HG03442 (cell line): ENCODE results near the gene ST6GALNAC6.
"Not testable (repeated sequence)": the region's sequence is repeated elsewhere in the genome, so short reads cannot be mapped to it uniquely, and the experiment has no call there.

Experiments used
- ATAC-seq: cut with Tn5 transposase; IDR thresholded peaks from one replicate; pipeline ENCODE4 v1.9.1; 2021; ENCODE audit warnings: mild to moderate bottlenecking, moderate library complexity; ENCODE audit not compliant: unreplicated experiment

ST6GALNAC6 gene

DNA sequence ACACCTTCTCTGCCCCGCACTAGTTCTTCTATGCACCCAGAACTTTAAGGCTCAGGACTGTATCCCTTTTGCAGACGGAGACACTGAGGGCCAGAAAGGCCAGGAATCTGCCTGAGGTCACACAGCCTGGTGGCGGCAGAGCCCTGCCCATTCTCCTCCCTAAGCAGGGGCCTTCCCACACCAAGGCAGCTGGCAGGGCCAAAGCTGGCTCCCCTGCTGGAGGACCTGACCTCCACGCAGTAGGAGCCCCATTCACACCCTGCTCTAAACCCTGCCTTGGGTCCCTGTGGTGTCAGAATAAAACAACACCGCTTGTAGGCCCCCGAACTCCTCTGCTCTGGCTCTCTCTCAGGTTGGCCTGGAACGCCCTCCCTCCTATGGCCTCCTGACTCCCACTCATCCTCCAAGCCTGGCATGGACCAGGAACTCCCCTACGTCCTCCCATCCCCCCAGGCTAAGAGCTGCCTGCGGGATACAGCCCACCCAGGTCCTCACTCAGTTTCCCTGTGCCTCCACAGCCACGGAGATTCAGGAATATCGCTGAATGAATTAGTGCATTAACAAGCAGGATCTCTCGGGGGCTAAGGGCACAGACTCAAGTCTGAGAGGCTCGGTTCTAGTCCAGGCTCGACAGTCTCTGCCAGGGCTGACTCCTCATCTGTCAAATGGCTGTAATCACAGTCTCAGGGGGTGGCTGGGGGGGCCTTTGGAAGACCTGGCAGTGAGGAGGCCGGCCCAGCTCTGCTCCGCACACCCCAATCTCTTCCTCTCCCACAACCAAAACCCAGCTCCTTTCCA lies 2.8 kb downstream of the ST6GALNAC6 start:
- ATAC-seq: no peak

- no peak for ATAC-seq
These were observed 3.6 kb downstream of the ST6GALNAC6 start for GRCh38 chr9:127895811-127896210.

DNA sequence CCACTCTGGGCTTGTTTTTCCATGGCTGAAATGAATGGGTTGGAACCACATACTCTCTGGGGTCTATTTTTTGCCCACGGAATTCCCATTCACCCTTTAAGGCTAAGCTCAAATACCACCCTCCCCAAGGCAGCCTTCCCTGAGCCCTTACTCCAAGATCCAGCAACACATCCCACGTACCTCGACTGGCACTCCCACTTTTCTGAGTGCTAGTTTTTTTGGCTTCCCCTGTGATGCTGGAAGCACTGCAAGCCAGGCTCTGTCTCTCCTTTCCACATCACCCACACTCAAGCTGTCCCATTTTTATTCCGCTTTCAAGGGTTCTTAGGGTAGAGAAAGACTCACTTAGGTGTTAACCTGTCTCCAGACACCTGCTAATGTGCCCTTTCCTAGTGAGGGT lies 6.0 kb downstream of the ST6GALNAC6 start:
- ATAC-seq: no peak

- ATAC-seq: no peak
These were observed 6.6 kb downstream of the ST6GALNAC6 start for GRCh38 chr9:127892831-127893230.

GRCh38 chr9:127890053-127890452 lies 9.3 kb downstream of the ST6GALNAC6 start:
- no peak for ATAC-seq

- no peak for ATAC-seq
These were observed 11.6 kb downstream of the ST6GALNAC6 start for GRCh38 chr9:127887792-127888191.

- ATAC-seq: no peak
These were observed 12.9 kb downstream of the ST6GALNAC6 start for GRCh38 chr9:127886401-127886972.

DNA sequence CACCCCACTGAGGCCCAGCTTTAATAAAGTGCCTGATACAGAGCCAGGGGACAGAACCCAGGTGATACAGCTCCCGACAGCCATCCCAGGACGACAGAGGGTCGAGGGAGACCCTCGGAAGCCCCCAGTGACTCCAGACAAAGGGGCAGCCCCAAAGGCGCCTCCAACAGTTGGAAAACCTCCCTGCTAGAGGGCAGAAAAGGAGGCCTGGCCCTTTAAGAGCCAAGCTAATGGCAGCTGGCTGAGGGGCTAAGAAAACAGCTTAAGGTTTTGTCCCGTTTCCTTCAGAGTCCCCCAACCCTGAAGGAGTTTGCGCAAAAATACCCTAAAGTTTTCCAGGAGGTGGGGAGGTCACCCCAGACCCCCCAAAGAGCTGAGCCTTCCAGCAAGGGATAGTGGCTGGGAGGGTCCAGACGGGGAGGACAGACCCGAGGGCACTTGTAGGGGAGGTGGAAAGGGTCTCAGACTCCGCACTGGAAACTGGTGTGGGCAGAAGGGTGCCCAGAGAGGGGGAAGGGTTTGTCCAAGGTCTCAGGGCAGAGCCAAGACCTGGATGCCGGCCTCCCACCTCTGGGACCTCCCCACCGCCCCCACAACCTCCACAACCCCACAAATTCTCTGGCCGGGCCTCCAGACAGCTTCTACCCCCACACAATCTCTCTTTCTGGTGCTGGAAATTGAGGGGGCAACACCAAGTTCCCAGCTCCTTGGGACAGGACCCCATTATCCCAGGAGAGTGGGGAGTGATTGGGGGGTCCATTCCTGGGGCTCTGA lies 13.7 kb downstream of the ST6GALNAC6 start:
- ATAC-seq: no peak

- ATAC-seq: no peak
These were observed 14.4 kb downstream of the ST6GALNAC6 start for GRCh38 chr9:127884976-127885490.

GRCh38 chr9:127884427-127884911 lies 14.9 kb downstream of the ST6GALNAC6 start:
- ATAC-seq: no peak

DNA sequence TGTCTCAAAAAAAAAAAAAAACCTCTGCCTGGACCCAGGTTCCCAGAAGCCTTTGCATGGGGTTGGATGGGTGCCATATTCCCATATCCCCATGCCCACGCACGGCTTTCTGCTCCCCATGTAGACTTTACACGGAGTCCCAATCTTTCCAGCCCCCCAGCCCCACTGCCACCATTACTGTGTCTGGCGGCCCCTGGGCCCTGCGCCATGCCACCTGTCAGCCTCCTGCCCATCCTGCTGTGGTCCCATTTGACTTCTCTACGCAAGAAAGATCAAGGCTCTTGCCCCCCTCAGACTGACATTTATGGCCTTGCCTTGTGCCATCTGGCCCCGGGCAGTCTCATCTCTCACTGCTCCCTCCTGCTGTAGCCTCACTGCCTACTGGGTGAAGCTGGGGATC lies 15.4 kb downstream of the ST6GALNAC6 start:
- ATAC-seq: no peak

DNA sequence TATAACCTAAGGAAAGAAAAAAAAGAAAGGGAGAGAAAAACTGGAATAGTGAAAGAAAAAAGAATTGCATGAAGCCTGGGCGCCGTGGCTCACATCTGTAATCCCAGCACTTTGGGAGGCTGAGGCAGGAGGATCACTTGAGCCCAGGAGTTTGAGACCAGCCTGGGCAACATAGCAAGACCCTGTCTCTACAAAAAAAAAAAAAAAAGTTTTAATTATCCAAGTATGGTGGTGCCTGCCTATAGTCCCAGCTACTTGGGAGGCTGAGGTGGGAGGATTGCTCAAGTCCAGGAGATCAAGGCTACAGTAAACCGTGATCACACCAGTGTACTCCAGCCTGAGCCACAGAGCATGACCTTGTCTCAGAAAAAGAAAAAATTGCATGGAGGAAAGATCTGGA lies 17.7 kb downstream of the ST6GALNAC6 start:
- not testable (repeated sequence) for ATAC-seq

DNA sequence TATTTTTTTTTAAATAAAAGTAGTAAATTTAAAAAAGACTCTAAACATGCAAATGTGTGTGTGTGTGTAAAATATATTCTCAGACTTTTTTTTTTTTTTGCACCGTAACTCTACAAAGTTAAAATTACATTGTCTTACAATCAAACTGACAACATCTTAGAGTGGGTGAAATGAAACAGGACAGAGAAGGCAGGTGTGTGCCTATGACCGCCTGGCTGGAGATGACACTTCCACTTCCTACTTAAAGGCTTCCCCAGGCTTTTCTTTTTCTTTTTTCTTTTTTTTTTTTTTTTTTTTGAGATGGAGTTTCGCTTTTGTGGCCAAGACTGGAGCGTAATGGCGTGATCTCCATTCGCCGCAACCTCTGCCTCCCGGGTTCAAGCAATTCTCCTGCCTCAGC lies 19.3 kb downstream of the ST6GALNAC6 start:
- no peak for ATAC-seq

DNA sequence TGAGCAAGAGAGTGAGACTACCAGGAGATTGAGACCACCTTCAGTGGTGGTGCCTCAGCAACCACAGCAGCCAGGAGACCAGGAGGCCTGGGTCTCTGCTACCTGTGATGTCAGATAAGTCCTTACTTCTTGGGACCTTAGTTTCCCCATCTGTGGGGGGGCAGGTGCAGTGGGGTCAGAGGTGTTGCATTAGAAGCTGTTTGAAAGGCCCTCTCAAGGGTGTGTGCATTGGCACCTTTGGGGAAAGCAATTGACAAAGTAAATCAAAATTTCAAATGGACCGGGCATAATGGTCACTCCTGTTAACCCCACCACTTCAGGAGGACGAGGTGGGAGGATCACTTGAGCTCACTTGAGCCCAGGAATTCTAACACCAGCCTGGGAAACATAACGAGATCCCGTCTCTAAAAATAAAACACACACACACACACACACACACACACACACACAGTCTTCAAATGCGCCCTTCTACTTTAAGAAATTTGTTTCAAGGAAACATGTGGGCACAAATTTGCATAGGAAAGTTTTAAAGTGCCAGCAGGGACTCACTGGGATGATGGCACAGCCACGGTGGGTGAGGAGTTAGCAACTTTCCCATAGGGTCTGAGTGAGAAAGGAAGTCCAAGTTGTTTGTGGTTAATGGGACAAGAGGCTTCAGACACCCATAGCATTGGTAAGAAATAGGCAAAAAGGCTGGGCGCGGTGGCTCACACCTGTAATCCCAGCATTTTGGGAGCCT lies 20.6 kb downstream of the ST6GALNAC6 start:
- ATAC-seq: no peak

- ATAC-seq: no peak
These were observed 21.3 kb downstream of the ST6GALNAC6 start for GRCh38 chr9:127878001-127878651.

GRCh38 chr9:127877566-127877998 lies 21.8 kb downstream of the ST6GALNAC6 start, which contains the start of gene AK1:
Gene AK1 (minus strand): TSS chr9:127877675. CDS start chr9:127874617, 3,058 bp downstream.
- no peak for ATAC-seq

- ATAC-seq: no peak
These were observed 22.4 kb downstream of the ST6GALNAC6 start for GRCh38 chr9:127876764-127877562.

- no peak for ATAC-seq
These were observed 23.2 kb downstream of the ST6GALNAC6 start for GRCh38 chr9:127876026-127876763.
